Neutrophil (primary cell): ENCODE data around the gene BTBD9.

ENCODE experiments used
- H3K27ac ChIP-seq: fragments of 200-600 bp; sonication (generic); 2 replicates; pipeline ENCODE4 v1.5.1; 2016; ENCODE audit warnings: mild to moderate bottlenecking, moderate library complexity
- H3K27me3 ChIP-seq: fragments of 200-600 bp; sonication (generic); 2 replicates; pipeline ENCODE4 v1.6.0; 2016; ENCODE audit warnings: mild to moderate bottlenecking
- H3K36me3 ChIP-seq: fragments of 200-600 bp; sonication (generic); 2 replicates; pipeline ENCODE4 v1.5.1; 2017
- H3K4me1 ChIP-seq, 2 experiments: fragments of 200-600 bp in 1 of 2; sonication (generic) in 1 of 2; 1 replicate in 1 of 2; 2 replicates in 1 of 2; pipeline versions ENCODE4 v1.5.1 to v1.6.1; 2013 to 2016; ENCODE audit warnings: low read depth in 1 of 2, low read length in 1 of 2, mild to moderate bottlenecking in 1 of 2, moderate library complexity in 1 of 2; ENCODE audit not compliant: control insufficient read depth in 1 of 2, insufficient read depth in 1 of 2
- H3K4me3 ChIP-seq, 2 experiments: fragments of 200-600 bp in 1 of 2; sonication (generic) in 1 of 2; 1 replicate in 1 of 2; 2 replicates in 1 of 2; pipeline ENCODE4 v1.5.1; 2013 to 2016; ENCODE audit warnings: low read depth in 1 of 2, low read length in 1 of 2, mild to moderate bottlenecking in 1 of 2, moderate library complexity in 1 of 2
- H3K9me3 ChIP-seq: fragments of 200-600 bp; sonication (generic); 2 replicates; pipeline ENCODE4 v1.5.1; 2016
- TF ChIP-seq, protein P1 (sequence below): fragments of 200-600 bp; sonication (generic); IDR thresholded peaks from 2 replicates; pipeline ENCODE4 v1.5.1; 2016; ENCODE audit warnings: antibody characterized with exemption

Gene BTBD9

DNA sequence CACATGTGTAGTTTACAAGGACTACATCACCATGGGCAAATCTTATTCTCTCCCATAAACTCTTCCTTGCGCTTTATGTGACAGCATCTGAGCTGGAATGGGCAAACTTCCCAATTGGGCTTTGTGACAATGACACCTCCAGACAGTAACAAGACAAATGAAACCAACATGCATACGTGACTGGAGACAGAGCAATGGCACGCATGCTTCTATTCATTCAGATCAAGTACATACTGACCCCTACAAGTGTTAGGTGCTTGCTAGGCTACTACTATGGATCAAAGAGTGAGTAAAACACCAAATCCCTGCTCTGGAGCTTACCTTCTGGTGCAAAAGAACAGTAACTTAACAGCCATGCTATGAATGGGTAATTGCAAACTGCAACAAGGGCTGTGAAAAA is 394.9 kb downstream of the BTBD9 start:
- TF ChIP-seq, protein P1, sequence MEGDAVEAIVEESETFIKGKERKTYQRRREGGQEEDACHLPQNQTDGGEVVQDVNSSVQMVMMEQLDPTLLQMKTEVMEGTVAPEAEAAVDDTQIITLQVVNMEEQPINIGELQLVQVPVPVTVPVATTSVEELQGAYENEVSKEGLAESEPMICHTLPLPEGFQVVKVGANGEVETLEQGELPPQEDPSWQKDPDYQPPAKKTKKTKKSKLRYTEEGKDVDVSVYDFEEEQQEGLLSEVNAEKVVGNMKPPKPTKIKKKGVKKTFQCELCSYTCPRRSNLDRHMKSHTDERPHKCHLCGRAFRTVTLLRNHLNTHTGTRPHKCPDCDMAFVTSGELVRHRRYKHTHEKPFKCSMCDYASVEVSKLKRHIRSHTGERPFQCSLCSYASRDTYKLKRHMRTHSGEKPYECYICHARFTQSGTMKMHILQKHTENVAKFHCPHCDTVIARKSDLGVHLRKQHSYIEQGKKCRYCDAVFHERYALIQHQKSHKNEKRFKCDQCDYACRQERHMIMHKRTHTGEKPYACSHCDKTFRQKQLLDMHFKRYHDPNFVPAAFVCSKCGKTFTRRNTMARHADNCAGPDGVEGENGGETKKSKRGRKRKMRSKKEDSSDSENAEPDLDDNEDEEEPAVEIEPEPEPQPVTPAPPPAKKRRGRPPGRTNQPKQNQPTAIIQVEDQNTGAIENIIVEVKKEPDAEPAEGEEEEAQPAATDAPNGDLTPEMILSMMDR: no peak
- Histone ChIP-seq H3K27me3 (no peaks in the 10 kb centered on the region), H3K9me3 (no peaks in the 10 kb centered on the region), H3K27ac (no peak overlapping the region), H3K36me3 (no peaks in the 10 kb centered on the region), H3K4me3 (no peak overlapping the region), H3K4me1 (no peaks in the 10 kb centered on the region)

DNA sequence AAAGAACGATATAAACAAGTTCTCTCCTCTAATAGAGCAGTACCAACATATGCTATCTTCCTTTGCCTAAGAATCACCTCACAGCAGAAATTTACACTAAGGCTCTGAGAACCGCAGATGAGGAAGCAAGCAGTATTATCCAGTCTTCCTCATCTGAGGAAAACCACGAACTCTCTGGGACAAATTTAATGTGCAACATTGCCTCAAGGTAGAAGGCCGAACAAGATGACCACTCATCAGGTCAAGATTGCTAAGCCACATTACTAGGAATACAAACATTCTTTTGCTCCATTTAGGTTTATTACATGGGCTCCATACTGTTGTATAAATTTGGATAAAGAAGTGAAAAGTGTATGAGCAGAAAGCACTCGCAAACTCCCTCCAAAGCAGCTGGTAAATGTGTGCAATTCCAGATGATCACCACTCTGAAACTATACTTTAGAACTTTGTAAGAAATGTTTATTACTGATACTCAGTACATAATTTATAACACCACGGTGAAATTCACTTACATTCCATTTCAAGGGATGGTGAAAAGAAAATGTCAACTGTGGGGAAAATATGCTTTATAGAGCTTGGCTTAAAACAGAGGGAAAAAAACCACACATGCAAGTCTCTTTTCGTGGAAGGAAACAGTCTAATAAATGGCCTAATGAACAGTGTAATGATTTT is 398.4 kb downstream of the BTBD9 start:
- Histone ChIP-seq H3K9me3 (no peaks in the 10 kb centered on the region), H3K36me3 (no peaks in the 10 kb centered on the region), H3K4me3 (no peak overlapping the region), H3K27me3 (no peaks in the 10 kb centered on the region), H3K27ac (no peak overlapping the region), H3K4me1 (no peaks in the 10 kb centered on the region)
- TF ChIP-seq, protein P1: no peak

DNA sequence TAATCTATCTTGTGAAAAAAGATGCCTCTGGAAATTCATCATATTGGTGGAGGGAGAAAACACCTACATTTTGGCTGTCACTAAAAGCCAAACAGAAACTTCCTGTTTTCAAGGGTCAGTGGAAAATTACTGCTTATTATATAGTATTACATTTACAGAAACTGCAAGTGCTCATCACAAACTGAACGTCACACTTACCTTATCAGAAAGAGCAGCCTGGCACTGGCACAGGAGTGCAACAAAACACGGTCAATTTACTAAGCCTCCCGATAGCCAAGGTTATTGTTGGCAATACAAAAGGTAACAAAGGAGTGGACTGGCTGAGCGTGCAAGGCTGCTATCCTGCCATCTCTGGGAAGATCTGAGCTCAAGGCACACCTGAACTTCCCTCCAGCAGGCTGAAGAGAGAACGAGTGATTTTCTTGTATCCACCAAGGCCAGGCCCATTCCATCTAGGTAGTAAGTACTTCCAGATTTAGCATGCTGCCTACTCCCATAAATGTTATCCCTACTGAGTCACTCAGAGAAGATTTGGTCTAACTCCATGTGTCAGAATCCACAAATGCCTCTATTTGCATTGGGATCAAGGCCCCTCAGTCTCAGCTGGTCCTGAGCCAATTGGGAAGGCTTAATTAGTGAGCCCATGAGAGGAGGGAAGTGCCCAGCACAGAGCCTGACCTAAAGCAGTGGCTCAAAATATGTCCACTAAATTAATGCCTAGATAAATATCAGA is 399.8 kb downstream of the BTBD9 start:
- H3K4me3 ChIP-seq: no peak overlapping the region
- TF ChIP-seq, protein P1: no peak
- no peaks in the 10 kb centered on the region for H3K9me3 ChIP-seq
- H3K27me3 ChIP-seq: no peaks in the 10 kb centered on the region
- H3K4me1 ChIP-seq: no peaks in the 10 kb centered on the region
- H3K27ac ChIP-seq: no peak overlapping the region
- no peaks in the 10 kb centered on the region for H3K36me3 ChIP-seq

DNA sequence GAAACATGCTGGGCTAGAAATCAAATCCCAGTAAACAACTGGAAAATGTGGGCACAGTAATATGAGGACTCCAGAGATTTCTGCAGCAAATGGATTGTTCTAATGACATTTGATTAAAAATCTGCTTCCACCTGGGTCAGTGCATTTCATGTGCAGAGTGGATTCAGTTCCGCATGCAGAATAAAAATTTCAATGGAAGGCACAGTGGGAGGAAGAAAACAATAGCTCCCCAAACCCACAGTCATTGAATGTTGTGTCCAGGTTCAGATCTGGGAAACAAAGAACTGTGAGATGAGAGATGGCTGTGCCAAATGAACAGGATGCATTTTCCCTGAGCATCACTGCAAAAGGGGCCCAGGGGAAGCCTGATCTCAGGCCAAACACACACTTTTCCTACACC is 403.1 kb downstream of the BTBD9 start:
- H3K4me1 ChIP-seq: no peaks in the 10 kb centered on the region
- no peak overlapping the region for H3K4me3 ChIP-seq
- no peak overlapping the region for H3K27ac ChIP-seq
- H3K9me3 ChIP-seq: no peaks in the 10 kb centered on the region
- TF ChIP-seq, protein P1: no peak
- no peaks in the 10 kb centered on the region for H3K36me3 ChIP-seq
- no peaks in the 10 kb centered on the region for H3K27me3 ChIP-seq

DNA sequence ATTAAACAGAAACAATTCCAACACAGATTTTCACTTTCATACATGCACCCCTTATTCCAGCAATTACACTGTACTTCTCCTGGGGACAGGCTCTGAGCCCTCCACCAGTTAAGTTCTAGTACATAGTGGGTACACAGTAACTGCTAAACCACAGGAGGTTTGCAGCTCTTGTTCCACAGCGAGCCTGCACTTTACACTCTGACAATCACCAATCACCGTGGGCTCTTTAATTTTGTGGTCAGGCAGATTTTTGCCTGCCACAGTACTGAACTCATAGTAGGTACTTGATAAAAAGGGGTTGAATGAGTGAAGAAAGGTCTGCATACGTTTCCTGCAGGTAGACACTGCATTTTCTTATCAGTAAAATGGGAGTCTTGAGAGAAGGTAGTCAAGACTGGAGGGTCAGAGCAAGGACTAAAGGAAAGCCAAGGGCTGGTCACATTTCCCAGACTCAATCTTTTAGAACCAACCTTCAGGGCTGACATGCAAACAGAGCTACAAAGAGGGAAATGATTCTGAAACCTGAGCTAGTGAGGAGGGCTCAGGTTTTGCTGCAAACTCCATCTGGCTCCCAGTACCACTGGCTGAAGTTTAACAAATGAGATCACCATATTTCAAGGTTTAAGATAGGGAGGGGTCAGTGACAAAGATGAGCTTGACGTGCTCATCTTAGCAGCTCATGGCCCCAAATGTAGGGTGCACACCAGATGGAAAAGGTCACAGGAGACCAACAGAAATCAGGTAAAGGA is 404.6 kb downstream of the BTBD9 start:
- Histone ChIP-seq H3K27ac (no peak overlapping the region), H3K4me3 (no peak overlapping the region), H3K4me1 (no peaks in the 10 kb centered on the region), H3K36me3 (no peaks in the 10 kb centered on the region), H3K9me3 (no peaks in the 10 kb centered on the region), H3K27me3 (no peaks in the 10 kb centered on the region)
- TF ChIP-seq, protein P1: no peak
